Natural killer cell treated with Interleukin-12 subunit alpha and Interleukin-12 subunit beta and Interleukin-15 and Interleukin-18, amount 100 ng/mL, for 72 hours (primary cell): ENCODE measurements around the gene NANOGP8. TPM values are rescaled to one million over a fixed set of nuclear protein-coding genes. Genes with fewer than 3 reads are reported as not detected.

Experiments
- total RNA-seq, 2 donors: library from RNA; stranded (reverse); gene quantifications; one replicate each; pipeline ENCODE4 v1.2.3, GENCODE V29; 2022

NANOGP8 gene
- total RNA-seq, 2 donors from 2014 or later, result not detected

Other genes starting within 250 kb of the NANOGP8 start
- 10 to 100 TPM; 43.7 to 44.5 TPM for gene AQR, start 115.6 kb downstream of the NANOGP8 start, total RNA-seq
- 10 to 100 TPM; 25.5 to 45.6 TPM for gene ZNF770, start 97.0 kb downstream of the NANOGP8 start, total RNA-seq